Midbrain (tissue), 1 donor: ENCODE measurements around the gene GPR83.
A peak's percentile ranks its signal among the peaks of the same experiment; 100 is the strongest.
"Not testable (repeated sequence)": the region's sequence is repeated elsewhere in the genome, so short reads cannot be mapped to it uniquely, and the experiment has no call there.

Experiments
- DNase-seq: peaks from one replicate; lab custom pipeline; 2025; lab: John Stamatoyannopoulos, UW

Gene GPR83

DNA sequence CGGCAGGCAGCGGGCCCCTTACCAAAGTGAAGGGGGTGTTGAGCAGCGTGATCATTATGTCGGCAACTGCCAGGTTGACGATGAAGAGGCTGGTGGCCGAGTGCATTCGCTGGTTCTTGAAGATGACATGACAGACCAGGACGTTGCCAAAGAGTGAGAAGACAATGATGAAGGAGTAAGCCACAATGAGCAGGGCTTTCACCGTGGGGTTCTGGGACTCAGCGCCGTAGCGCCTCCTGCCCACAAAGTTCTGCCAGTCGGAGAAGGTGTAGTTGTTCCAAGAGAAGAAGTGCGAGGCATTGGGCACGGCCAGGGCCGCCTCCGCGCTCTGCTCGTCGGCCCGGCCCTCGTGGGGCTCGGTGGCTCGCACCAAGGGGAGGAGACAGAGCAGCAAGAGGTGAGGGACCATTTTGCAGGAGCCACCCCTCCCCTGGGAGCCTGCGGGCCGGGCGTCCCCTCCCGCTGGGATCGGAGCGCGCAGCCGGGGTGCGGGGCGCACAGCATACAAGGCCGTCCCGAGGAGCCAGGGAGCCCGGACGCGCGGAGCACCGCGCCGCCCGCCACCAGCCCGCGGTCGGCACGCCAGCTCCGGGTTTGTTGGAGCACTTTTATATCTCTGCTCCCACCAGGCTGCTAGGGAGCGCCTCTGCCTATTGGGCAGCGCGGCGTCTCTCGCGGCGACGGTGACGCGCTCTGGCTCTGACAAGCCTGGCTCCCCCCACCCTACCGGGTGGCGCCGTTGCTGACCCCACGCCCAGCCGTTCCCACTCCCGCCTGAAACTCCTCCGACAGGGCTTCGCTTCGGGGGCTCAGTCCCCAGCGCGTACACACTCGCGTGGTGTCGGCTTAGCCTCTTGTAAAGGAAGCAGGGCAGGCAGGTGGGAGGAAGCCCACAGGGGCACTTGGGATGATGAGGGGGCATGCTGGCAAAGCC lies at the start of gene GPR83:
Gene GPR83, minus strand, starts transcription at position 581 of the 934 bp plus-strand sequence. Its CDS starts 172 bp downstream, at position 409.
- DNase-seq: no peak

DNA sequence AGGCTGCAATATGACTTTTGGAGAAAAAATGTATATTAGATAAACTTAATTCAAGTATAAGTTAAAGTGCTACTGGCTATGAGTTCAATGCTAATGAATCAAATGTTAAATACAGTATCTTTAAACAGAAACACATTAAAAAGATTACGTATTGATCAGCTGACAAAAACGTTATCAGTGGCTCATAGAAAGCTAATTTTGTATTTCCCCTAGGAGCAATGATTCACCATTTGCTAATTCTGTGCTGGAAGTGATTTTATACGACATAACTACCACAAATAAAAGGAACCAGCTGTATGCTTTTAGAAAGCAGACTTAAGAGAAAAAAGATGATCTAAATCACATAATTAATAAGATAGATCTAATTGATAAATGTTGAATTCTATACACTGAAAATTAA lies 48.8 kb upstream of the GPR83 start:
- DNase-seq: no peak

GRCh38 chr11:94449437-94449836 lies 48.2 kb upstream of the GPR83 start:
- no peak for DNase-seq

- DNase-seq: no peak
These were observed 47.8 kb upstream of the GPR83 start for GRCh38 chr11:94449029-94449428.

DNA sequence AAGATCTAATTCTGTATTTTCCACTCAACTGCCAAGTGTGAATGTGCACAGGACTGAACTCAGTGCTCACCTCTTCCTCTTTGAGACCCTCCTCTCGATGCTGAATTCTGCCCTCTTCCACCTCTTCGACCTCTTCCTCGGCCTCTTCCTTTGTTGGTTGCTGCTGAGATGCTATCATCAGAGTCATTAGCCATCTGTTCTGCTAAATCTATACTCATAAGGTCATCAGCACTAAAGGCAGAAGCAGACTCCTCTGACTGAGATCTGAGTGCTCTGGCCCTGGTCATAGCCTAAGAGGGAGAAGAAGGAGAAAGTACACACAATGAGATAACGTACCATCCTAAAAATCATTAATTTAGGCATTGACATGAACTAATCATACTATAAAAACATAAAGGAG lies 45.9 kb upstream of the GPR83 start:
- no peak for DNase-seq

GRCh38 chr11:94445641-94446040 lies 44.4 kb upstream of the GPR83 start:
- DNase-seq: no peak

DNA sequence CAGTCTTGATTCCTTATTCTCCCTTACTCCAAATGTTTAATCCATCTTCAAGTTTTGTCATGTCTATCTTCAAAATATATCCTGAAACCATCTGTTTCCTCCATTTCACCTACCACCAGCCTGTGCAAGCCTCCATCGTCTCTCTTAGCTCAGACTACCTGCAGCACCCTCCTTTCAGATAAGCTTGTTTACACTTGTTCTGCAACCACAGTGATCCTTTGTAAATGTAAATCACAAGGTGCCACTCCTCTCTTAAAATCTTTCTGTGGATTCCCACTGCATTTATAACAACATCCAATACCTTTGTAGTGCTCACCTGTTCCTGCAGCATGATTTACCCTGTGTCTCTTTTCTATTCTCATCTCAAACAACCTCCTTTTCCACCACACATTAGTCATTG lies 31.8 kb upstream of the GPR83 start:
- no peak for DNase-seq

GRCh38 chr11:94424662-94425061 lies 23.4 kb upstream of the GPR83 start:
- DNase-seq: no peak

- no peak for DNase-seq
These were observed 22.8 kb upstream of the GPR83 start for GRCh38 chr11:94424011-94424410.

- DNase-seq: no peak
These were observed 22.3 kb upstream of the GPR83 start for GRCh38 chr11:94423507-94423906.

DNA sequence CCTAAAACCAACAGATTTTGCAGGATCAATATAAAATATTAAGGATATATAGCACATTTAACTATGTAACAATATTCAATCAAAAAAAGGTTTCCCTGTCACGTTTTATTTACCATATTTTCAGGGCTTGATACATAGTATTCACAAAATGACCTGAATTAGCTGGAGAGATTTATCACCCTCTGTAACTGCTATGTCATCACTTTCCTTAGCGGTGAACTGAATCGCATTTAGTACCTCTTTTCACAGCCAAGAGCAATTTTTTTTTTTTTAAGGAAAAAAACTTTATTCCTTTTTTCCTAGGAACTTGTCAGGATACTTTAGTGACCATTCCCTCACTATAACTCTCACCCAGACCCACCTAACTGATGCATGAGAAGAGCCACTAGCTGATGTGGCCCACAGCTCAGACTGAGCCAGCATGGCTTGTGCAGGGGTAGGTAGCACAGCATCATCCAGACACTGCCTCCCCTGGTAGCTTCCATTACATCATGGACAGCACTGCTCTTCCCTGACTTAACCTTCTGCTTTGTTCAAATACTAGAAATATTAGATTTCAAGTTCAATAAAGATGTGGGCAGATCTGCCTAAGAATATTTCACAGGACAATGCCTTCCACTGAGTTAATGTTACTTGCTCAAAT lies 17.0 kb upstream of the GPR83 start:
- no peak for DNase-seq

- DNase-seq: peak; percentile 28
These were observed 16.3 kb upstream of the GPR83 start for GRCh38 chr11:94417386-94417987.

- no peak for DNase-seq
These were observed 4.0 kb upstream of the GPR83 start for GRCh38 chr11:94405062-94405833.

DNA sequence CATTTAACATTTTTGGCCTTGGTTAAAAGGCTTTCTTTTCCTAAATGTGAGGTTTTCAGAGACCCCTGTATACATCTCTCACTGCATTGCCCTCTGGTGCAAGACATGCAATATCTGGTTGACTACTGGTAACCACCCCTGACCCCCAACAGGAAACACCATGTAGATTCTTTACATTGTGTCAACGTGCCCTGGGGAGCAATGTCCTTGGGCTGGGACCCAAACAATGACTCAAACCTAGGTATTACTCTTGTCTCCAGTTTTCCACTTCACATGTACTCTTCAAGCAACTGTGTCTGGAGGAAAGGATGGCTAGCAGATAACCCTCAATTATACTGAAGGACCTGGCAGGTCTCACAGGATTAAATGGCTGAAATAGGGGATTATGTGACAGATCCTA lies 1.1 kb upstream of the GPR83 start:
- no peak for DNase-seq

DNA sequence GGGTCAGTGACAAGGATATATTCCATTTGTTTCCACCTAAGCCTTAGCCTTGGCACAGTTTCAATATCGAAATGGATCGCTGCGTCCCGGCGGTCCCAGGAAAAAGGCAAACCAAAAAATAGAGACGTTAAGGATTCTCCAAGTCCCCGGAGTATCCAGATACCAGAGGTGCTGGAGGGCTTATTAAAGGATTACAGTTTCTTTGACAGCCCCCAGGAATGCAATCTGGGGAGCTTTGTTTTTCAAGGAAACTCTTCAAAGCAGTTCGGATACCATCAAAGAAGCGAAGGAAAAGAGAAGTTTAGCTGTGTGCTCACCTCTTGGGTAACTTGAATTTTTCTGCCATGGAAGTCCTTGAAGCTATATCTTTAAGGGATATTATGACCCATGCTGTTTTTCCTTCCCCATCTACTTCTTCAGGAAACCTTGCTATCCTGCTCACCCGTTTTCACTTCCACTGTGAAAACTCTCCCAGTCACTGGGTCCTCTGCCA lies 600 bp upstream of the GPR83 start:
- no peak for DNase-seq

DNA sequence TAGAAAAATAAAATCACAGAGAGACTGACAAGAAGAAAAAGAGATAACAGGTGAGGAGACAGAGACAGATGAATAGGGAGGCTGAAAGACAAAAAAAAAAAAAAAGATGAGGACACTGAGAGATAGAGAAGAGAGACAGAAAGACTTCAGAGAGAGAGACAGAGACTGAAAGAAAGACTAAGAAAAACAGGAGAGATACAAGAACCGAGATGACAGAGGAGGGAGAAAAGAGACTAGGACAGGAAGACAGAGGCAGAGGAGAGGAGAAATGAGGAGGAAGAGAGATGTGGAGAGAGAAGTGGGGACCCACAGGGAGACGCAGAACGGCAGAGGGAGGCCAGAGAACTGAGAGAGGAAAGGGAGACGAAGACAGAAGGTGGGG lies 771 bp downstream of the GPR83 start:
- DNase-seq: no peak

GRCh38 chr11:94400050-94400449 lies 1.2 kb downstream of the GPR83 start:
- DNase-seq: no peak

DNA sequence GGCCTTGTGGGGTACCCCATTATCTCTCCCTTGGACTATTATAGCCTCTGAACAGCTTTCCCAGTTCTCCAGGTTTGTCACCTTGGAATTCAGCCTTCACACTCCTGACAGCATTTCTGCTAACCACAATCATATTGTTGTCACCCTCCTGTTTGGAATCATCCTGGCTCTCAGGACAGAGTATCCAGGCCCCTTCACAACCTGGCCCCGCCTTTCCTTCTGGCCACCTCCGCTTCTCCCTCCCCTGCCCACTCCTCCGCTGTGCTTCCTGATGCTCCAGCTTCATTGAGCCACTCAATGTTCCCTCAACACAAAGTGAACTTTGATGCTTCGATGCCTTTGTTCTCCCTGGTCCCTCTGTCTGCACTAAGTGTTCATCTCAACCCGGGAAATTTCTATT lies 3.1 kb downstream of the GPR83 start:
- no peak for DNase-seq

GRCh38 chr11:94396282-94396681 lies 4.9 kb downstream of the GPR83 start:
- no peak for DNase-seq

DNA sequence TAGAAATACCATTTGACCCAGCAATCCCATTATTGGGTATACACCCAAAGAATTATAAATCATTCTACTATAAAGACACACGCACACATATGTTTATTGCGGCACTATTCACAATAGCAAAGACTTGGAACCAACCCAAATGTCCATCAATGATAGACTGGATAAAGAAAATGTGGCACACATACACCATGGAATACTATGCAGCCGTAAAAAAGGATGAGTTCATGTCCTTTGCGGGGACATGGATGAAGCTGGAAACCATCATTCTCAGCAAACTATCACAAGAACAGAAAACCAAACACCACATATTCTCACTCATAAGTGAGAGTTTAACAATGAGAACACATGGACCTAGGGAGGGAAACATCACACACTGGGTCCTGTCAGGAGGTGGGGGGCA lies 9.3 kb downstream of the GPR83 start:
- DNase-seq: not testable (repeated sequence)

GRCh38 chr11:94379613-94380012 lies 21.6 kb downstream of the GPR83 start:
- no peak for DNase-seq

- DNase-seq: no peak
These were observed 24.4 kb downstream of the GPR83 start for GRCh38 chr11:94376841-94377240.
